Activated CD4-positive, alpha-beta T cell treated with anti-CD3 and anti-CD28 coated beads, Interleukin-10, Interleukin-2, amounts not matched to agents 100 ng/mL and 50 ng/mL, durations not matched to agents 16 hours and 8 hours (primary cell): ENCODE data around the gene SNX11.

Experiments
- DNase-seq: peaks from one replicate; pipeline ENCODE4 v3.0.0-alpha.2; 2020

SNX11 gene

GRCh38 chr17:48137656-48138055, 30.1 kb downstream of the SNX11 start:
- no peak for DNase-seq

- DNase-seq = no peak
These were observed 32.4 kb downstream of the SNX11 start for GRCh38 chr17:48139944-48140343.

- DNase-seq = no peak
These were observed 36.1 kb downstream of the SNX11 start for GRCh38 chr17:48143629-48144028.

GRCh38 chr17:48144231-48144630, 36.7 kb downstream of the SNX11 start:
- no peak for DNase-seq

- no peak for DNase-seq
These were observed 37.6 kb downstream of the SNX11 start for GRCh38 chr17:48144976-48145798.

- DNase-seq = no peak
These were observed 40.6 kb downstream of the SNX11 start for GRCh38 chr17:48148029-48148770.

- DNase-seq = no peak
These were observed 41.6 kb downstream of the SNX11 start for GRCh38 chr17:48148854-48149786.

GRCh38 chr17:48149787-48150463, 42.4 kb downstream of the SNX11 start:
- DNase-seq = no peak

GRCh38 chr17:48150597-48151001, 43.0 kb downstream of the SNX11 start:
- DNase-seq = no peak

- DNase-seq = no peak
These were observed 43.7 kb downstream of the SNX11 start for GRCh38 chr17:48151220-48151619.

- no peak for DNase-seq
These were observed 44.7 kb downstream of the SNX11 start for GRCh38 chr17:48152289-48152688.

GRCh38 chr17:48153691-48154358, 46.3 kb downstream of the SNX11 start:
- no peak for DNase-seq

GRCh38 chr17:48155889-48156611, 48.5 kb downstream of the SNX11 start:
- no peak for DNase-seq

- DNase-seq = no peak
These were observed 51.7 kb downstream of the SNX11 start for GRCh38 chr17:48159232-48159631.

GRCh38 chr17:48160177-48161081, 52.9 kb downstream of the SNX11 start:
- DNase-seq = no peak

- no peak for DNase-seq
These were observed 53.8 kb downstream of the SNX11 start for GRCh38 chr17:48161127-48161905.

GRCh38 chr17:48162306-48162934, 54.9 kb downstream of the SNX11 start:
- DNase-seq = no peak

GRCh38 chr17:48162946-48163506, 55.5 kb downstream of the SNX11 start:
- no peak for DNase-seq
